ENCODE measurements around the gene TRIM62. TPM values are rescaled to one million over a fixed set of nuclear protein-coding genes. Genes with fewer than 3 reads are reported as not detected.

TRIM62 gene
- total RNA-seq, 1 donor: 12.3 TPM

- no peaks in the 10 kb centered on the region for H3K36me3 ChIP-seq (ENCODE audit: insufficient read depth, low read length)
- no peaks in the 10 kb centered on the region for H3K79me2 ChIP-seq (ENCODE audit: insufficient read depth, low read length)
- H3K27ac ChIP-seq (ENCODE audit: low read depth, low read length): no peak overlapping the region
- H4K20me1 ChIP-seq (ENCODE audit: insufficient read depth, low read length): no peaks in the 10 kb centered on the region
- no peak for DNase-seq (ENCODE audit: insufficient read length, low spot score, missing footprints)
- H3K4me1 ChIP-seq (ENCODE audit: insufficient read depth, low read length): no peaks in the 10 kb centered on the region
- TF ChIP-seq CTCF (IDR thresholded peaks at IDR 0.05; ENCODE audit: extremely low read depth, low read depth, low read length): no peak
- no peaks in the 10 kb centered on the region for H3K9me3 ChIP-seq (ENCODE audit: low read depth, low read length)
- H2AFZ ChIP-seq (ENCODE audit: low read length): no peak overlapping the region
- no peak overlapping the region for H3K4me2 ChIP-seq (ENCODE audit: insufficient read depth, low read length)
- peaks cover 8% of the 10 kb centered on the region for H3K27me3 ChIP-seq (ENCODE audit: insufficient read depth, low read length)
- H3K4me3 ChIP-seq (ENCODE audit: insufficient read depth, low read length): no peak overlapping the region
Observed at GRCh38 chr1:33195556-33195955, 13.7 kb upstream of the TRIM62 start.

- no peaks in the 10 kb centered on the region for H4K20me1 ChIP-seq (ENCODE audit: insufficient read depth, low read length)
- H3K27me3 ChIP-seq (ENCODE audit: insufficient read depth, low read length): peaks cover 9% of the 10 kb centered on the region
- H3K27ac ChIP-seq (ENCODE audit: low read depth, low read length): no peak overlapping the region
- no peaks in the 10 kb centered on the region for H3K9me3 ChIP-seq (ENCODE audit: low read depth, low read length)
- no peak overlapping the region for H2AFZ ChIP-seq (ENCODE audit: low read length)
- H3K36me3 ChIP-seq (ENCODE audit: insufficient read depth, low read length): no peaks in the 10 kb centered on the region
- H3K4me2 ChIP-seq (ENCODE audit: insufficient read depth, low read length): no peak overlapping the region
- TF ChIP-seq CTCF (IDR thresholded peaks at IDR 0.05; ENCODE audit: extremely low read depth, low read depth, low read length): no peak
- H3K79me2 ChIP-seq (ENCODE audit: insufficient read depth, low read length): no peaks in the 10 kb centered on the region
- DNase-seq (ENCODE audit: insufficient read length, low spot score, missing footprints): no peak
- no peak overlapping the region for H3K4me3 ChIP-seq (ENCODE audit: insufficient read depth, low read length)
- peaks cover 5% of the 10 kb centered on the region for H3K4me1 ChIP-seq (ENCODE audit: insufficient read depth, low read length)
Observed at GRCh38 chr1:33191731-33192275, 10.0 kb upstream of the TRIM62 start.

- H3K79me2 ChIP-seq (ENCODE audit: insufficient read depth, low read length): no peaks in the 10 kb centered on the region
- H3K4me3 ChIP-seq (ENCODE audit: insufficient read depth, low read length): no peak overlapping the region
- no peak overlapping the region for H3K27ac ChIP-seq (ENCODE audit: low read depth, low read length)
- no peak for DNase-seq (ENCODE audit: insufficient read length, low spot score, missing footprints)
- no peaks in the 10 kb centered on the region for H3K36me3 ChIP-seq (ENCODE audit: insufficient read depth, low read length)
- no peak overlapping the region for H2AFZ ChIP-seq (ENCODE audit: low read length)
- peaks cover 5% of the 10 kb centered on the region for H3K4me1 ChIP-seq (ENCODE audit: insufficient read depth, low read length)
- no peak overlapping the region for H3K4me2 ChIP-seq (ENCODE audit: insufficient read depth, low read length)
- no peaks in the 10 kb centered on the region for H3K9me3 ChIP-seq (ENCODE audit: low read depth, low read length)
- peaks cover 9% of the 10 kb centered on the region for H3K27me3 ChIP-seq (ENCODE audit: insufficient read depth, low read length)
- TF ChIP-seq CTCF (IDR thresholded peaks at IDR 0.05; ENCODE audit: extremely low read depth, low read depth, low read length): no peak
- H4K20me1 ChIP-seq (ENCODE audit: insufficient read depth, low read length): no peaks in the 10 kb centered on the region
Observed at GRCh38 chr1:33190701-33191100, 8.9 kb upstream of the TRIM62 start.

- no peak overlapping the region for H3K27ac ChIP-seq (ENCODE audit: low read depth, low read length)
- no peak overlapping the region for H2AFZ ChIP-seq (ENCODE audit: low read length)
- no peak for TF ChIP-seq CTCF (IDR thresholded peaks at IDR 0.05; ENCODE audit: extremely low read depth, low read depth, low read length)
- no peak overlapping the region for H3K4me2 ChIP-seq (ENCODE audit: insufficient read depth, low read length)
- no peaks in the 10 kb centered on the region for H3K79me2 ChIP-seq (ENCODE audit: insufficient read depth, low read length)
- no peaks in the 10 kb centered on the region for H3K36me3 ChIP-seq (ENCODE audit: insufficient read depth, low read length)
- DNase-seq (ENCODE audit: insufficient read length, low spot score, missing footprints): no peak
- no peak overlapping the region for H3K4me3 ChIP-seq (ENCODE audit: insufficient read depth, low read length)
- H3K27me3 ChIP-seq (ENCODE audit: insufficient read depth, low read length): peaks cover 14% of the 10 kb centered on the region
- H4K20me1 ChIP-seq (ENCODE audit: insufficient read depth, low read length): no peaks in the 10 kb centered on the region
- H3K9me3 ChIP-seq (ENCODE audit: low read depth, low read length): no peaks in the 10 kb centered on the region
- peaks cover 5% of the 10 kb centered on the region for H3K4me1 ChIP-seq (ENCODE audit: insufficient read depth, low read length)
Observed at GRCh38 chr1:33188572-33189275, 6.9 kb upstream of the TRIM62 start.

Data from osteoblast (primary cell).